Measurements from ENCODE around the gene NCCRP1.
A peak's percentile ranks its signal among the peaks of the same experiment; 100 is the strongest.

NCCRP1 gene, protein sequence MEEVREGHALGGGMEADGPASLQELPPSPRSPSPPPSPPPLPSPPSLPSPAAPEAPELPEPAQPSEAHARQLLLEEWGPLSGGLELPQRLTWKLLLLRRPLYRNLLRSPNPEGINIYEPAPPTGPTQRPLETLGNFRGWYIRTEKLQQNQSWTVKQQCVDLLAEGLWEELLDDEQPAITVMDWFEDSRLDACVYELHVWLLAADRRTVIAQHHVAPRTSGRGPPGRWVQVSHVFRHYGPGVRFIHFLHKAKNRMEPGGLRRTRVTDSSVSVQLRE

DNA sequence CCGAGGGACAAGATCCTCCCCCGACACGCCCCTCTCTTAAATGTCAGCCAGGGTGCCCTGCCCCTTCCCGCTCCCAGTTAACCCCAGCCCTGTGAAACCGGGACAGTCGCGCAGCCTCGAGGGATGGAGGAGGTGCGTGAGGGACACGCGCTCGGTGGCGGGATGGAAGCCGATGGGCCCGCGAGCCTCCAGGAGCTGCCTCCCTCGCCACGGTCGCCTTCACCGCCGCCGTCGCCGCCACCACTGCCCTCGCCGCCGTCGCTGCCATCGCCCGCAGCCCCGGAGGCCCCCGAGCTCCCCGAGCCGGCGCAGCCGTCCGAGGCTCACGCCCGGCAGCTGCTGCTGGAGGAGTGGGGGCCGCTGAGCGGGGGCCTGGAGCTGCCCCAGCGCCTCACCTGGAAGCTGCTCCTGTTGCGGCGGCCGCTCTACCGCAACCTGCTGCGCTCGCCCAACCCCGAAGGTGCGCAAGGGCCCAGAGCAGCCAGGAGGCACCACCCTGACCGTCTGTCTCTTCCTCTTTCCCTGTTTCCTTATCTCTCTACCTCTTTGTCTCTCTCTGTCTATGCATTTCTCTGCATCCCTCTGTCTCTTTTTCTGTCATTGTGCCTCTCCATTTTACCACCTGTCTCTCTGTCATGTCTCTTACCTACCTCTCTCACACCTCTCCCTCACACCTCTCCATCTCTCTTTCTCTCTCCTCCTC is at the start of gene NCCRP1:
Gene NCCRP1 (plus strand): TSS at position 105 of the 703 bp plus-strand sequence. CDS start 19 bp downstream, at position 124.
- DNase-seq, result no peak

DNA sequence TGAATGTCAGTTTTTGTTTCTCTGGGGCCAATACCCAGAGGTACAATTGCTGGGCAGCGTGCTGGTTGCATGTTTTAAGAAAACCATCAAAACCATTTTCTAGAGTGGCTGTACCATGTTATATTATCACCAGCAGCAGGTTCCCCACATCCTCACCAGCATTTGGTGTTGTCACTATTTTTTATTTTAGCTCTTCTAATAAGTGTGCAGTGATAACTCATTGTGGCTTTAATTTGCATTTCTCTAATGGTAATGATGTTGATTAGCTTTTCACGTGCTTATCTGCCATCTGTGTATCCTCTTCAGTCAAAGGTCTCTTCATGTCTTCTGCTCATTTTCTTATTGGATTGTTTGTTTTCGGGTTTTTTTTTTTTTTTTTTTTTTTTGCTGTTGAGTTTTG is 49.3 kb upstream of the NCCRP1 start:
- DNase-seq, result no peak

DNA sequence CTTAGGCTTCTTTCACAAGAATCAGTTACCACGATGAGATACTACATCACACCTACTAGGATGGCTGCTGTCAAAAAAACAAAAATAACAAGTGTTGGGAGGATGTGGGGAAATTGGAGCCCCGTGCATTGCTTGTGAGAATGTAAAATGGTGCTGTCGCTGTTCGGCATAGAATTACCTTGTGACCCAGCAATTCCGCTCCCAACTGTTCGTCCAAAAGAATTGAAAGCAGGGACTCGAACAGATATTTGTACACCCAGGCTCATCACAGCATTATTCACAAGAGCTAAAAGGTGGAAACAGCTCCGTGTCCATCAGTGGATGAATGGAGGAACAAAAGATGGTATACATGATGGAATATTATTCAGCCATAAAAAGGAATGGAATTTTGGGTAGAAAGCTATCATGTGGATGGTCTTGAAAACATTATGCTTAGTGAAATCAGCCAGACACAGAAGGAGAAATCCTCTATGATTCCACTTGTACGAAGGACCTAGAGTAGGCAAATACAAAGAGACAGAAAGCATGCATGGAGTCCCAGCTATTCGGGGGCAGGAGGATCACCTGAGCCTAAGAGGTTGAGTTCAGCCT is 47.7 kb upstream of the NCCRP1 start:
- DNase-seq, result no peak

DNA sequence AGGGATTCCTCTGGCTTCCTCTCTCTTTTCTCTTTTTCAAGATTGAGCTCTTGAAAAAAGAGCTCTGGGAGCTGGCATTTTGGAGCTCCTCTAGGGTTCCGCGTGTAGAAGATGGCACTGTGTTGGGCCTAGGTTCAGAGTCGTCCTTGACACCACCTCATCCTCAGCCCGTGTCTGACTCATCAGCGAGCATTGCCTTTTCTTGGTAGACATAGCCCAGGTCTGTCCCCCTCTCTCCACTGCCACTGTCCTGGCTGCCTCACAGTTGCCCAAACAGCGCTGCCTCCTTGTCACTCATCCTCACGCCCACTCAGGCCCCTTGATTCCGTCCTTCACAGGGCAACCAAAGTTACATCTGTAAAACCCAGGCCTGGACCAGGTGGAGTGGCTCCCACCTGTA is 46.5 kb upstream of the NCCRP1 start:
- DNase-seq, result no peak

DNA sequence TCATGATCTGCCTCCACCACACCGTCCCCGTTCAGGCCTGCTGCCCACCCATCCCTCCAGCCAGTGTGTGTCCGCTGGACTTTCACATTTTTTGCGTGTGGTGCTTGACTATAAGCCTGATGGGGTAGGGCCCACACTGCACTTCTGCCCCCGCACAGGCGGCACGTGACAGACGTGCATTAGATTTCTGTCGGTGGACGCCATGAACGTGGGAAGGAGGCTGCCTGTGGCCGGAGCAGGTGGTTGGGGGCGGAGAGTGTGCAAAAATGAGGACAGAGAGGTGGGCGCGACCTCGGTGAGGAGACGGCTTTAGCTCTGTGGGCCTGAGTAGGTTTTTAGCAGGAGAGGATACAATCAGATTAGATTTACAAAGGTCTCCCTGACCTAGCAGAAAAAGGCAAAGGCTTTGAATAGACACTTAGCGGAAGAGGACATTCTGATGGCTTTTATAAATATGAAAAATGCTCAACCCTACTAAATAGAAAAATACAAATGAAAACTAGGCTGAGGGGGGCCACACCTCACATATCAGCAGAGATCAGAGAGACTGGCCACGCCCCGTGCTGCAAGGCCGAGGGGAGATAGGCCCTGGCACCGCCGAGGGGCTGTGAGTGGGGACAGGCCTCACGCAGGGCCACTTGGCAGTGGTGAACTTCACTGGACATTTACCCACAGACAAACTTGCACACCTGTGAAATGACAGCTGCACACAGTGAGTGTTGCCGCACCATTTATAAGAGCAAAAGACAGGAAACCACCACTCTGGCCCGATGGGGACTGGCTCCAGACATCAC is 45.8 kb upstream of the NCCRP1 start:
- DNase-seq, result no peak

DNA sequence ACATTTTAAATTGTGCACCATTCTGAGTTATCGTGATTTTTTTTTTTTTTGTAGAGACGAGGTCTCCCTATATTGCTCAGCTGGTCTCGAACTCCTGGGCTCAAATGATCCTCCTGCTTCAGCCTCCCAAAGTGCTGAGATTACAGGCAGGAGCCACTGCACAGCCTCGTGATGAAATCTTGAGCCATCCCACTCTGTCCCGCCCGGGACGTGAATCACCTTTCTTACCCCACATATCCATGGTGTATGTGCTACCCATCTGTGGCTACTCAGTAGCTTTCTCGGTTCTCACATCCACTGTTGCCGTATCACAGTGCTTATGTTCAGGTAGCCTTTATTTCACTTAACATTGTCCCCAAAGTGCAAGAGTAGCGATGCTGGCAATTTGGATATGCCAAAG is 44.7 kb upstream of the NCCRP1 start:
- no peak for DNase-seq

DNA sequence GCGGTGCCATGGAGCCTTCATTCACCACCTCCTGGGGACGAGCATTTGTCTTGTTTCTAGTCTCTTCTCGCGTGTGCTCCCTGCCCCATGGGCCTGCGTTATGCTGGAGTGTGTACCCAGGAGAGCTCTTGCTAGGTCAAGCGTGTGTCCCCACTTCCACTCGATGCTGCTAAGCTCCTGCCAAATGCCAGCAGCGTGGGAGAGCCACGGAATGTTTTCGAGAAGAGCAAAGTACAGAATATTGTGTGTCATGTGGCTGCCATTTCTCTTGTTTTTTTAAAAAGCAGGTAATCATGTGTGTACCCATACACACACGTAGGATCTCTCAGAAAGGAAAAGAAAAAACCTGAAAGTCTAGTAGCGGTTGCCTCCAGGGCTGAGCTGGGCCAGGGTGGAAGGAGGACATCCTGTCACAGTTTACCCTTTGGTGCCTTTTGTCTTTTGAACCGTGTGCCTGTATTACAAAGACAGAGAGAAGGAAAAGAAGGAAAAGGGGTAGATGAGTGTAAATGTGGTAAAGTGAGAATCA is 42.6 kb upstream of the NCCRP1 start:
- no peak for DNase-seq

DNA sequence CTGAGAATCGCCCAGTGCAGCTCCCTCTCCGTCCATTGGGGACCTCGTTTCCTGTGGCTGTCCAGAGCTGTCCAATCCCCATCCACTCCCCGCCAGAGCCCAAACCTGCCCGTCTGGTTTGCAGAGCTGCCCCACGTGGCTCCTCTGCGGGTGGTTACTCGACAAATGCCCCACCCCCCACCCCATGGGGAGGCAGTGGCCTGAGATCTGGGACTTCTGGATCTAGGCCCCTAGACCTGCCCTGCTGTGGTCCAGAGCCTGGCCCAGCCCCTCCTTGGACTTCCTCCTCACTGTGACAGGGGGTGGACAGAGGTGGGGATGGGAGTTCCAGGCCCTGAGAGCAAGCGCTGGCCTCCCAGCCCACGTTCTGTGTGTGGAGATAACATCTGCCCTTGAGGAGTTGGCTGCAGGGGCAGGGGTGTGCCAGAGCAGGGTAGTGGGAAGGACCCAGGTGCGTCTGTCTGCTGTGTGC is 42.1 kb upstream of the NCCRP1 start:
- peak; percentile 36 for DNase-seq

DNA sequence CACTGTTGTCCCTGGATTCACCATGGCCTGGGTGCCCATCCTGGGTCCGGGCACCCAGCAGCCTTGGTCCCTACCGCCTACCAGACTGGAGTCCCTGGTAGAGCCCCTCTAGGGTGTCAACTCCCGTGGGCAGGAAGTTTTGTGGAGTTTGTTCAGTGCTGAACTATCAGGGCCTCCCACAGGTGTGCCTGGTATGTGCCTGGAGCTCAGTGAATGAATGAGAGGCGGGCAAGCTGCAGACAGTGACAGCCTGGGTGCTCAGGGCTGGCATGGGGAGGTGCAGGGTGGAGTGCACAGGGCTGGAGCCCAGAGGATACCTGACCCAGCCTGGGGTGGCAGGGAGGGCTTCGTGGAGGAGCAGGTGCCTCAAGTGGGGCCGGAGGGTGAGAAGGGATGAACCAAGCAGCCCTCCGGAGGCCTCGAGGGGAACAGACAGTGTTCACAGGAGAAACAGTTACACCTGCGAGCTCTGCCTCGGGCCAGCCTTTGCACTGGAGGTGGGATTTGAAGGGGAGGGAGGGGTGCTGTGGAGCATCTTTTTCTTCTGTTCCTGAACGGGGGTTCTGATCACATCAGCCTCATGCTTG is 41.6 kb upstream of the NCCRP1 start:
- no peak for DNase-seq

DNA sequence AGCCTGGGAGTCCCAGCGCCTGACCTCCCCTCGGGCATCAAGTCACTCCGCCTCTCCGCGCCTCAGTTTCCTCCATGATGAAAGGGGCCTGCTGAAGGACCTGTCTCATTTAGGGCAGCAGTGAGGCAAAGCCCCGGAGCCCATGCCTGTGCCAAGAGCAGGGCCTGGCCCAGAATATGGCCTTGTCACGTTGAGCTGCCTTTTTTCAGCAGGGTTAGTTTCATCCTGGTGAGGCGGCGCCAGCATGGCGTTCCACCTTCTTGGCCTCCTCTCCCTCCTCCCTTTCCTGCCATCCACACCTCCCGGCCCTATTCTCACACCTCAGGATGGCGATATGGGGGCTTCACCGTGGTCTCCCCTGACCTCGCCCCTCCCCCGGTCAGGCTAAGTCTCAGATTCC is 41.0 kb upstream of the NCCRP1 start:
- no peak for DNase-seq

DNA sequence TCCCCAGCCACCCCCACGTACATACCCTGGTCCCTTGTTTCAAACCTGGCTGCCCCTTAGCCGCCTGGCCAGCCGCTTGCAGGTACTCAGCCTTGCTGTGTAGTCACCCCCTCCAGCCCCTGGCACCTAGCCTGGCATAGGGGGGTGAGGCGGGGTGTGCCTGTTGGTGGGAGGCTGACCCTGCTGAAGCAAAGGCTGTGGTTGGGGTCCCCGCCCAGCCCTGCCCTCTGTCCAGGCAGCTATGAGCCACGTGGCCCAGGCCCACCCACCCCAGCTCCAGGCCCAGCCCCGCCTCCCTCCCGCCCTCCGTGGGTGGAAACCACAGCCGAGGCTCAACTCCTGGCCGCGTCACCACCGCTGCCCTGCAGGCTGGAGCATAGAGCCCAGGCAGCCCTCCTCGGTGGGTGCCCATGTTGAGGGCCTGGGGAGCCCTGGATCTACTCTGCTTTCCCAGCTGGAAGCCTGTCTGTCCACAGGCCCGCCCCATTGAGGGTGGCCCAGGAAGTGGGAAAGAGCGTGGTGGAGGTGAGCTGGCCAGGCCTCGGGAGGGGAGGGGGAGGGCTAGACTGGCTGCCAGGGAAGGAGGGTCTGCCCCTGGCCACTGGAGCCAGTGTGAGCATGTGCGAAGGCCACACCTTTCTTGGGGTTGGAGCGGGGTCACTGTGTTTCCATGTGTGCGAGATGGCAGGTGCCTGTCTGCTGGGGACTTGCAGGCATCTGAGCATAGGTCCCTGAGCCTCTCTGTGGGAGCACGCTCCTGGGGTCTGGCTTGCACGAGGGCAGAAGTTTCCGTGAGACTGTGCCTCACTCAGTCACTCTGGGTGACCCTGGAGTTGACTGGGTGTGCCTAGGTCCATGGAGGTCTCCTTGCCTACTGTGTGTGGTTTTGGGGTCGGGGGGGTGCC is 40.2 kb upstream of the NCCRP1 start:
- no peak for DNase-seq

DNA sequence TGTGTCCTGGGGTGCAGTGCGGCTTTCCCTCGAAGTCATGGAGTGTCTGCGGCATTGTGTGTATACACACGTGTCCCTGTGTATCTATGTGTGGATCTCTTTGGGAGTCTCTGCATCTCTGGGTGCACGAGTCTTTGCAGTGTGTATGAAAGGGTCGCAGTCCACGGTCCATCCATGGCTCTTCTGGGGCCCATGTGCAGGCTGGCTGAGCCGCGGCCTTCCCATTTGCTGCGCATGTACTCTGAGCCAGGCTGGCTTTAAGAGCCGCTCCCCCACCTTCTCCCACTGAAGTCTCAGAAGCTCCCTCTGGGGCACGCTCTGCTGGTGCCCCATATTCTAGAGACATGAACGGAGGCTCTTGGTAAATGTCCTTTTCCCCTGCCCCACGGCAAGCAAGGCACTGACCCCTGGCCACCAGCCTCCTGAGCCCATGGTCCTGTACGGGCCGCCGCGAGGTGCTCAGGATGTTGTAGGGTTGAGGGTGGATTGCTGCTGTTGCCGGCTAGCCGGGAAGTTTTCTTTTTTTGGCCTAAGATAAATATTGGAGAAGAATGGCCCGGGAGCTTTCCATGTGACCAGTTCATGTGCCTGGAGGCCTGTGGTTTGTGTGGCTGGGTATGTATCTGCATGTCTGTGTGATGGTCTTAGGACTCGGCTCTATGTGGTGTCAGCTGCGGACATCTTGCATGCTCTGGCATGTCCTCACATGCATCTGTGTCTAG is 39.3 kb upstream of the NCCRP1 start:
- DNase-seq, result no peak

DNA sequence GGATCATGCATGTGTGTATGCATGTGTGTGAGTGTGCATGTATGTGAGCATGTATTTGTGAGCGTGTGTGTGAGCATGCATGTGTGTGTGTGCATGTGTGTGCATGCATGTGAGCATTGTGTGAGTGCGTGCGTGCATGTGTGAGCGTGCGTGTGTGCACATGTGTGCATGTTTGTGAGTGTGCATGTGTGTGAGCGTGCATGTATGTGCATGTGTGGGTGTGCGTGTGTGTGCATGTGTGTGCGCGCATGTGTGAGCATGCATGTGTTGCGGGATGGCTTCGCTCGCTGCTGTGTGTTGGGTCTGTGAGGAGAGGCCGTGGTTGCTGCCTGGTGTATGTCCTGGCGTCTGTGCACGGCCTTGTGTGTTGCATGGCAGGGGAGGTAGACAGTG is 38.8 kb upstream of the NCCRP1 start:
- no peak for DNase-seq

DNA sequence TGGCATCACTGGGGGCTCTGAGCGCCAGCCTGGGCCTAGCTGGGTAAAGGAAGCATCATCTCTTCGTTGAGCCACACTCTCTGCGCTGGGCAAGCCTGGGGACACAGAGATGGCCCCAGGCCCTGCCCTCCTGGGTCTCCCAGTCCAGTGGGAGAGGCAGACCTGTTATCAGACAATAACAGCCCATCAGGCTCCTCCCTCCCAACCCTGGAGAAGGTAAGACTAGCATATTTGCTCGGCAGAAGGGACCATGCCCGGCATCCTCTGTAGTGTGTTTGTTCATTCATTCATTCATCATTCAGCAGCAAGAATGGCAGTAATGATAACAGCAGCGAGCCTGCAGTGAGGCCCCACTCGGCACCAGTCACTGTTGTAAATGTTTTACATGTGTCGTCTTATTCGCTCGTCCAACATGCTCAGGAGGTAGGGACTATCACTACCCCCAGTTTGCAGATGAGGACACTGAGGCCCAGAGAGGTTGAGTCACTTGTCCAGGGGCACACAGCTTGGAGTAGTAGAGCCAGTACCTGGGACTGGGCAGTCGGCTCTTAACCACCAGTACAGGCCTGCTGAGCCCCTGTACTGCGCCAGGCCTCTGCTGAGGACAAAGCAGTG is 38.0 kb upstream of the NCCRP1 start:
- DNase-seq, result no peak

DNA sequence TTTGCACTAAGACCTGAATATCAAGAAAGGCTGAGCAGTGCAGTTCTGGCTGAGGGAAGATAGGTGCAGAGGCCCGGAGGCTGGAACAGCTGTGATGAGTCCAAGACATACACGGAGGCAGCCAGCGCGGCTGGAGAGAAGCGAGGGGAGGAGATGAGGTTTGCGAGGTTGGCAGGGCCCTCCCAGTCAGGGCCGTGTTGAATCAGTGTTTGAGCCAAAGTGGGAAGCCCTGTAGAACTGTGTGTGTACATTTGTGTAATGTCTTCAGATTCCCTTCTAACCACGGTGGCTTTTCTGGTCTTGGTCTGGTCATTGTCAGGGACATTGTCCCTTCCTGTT is 36.3 kb upstream of the NCCRP1 start:
- DNase-seq, result no peak

DNA sequence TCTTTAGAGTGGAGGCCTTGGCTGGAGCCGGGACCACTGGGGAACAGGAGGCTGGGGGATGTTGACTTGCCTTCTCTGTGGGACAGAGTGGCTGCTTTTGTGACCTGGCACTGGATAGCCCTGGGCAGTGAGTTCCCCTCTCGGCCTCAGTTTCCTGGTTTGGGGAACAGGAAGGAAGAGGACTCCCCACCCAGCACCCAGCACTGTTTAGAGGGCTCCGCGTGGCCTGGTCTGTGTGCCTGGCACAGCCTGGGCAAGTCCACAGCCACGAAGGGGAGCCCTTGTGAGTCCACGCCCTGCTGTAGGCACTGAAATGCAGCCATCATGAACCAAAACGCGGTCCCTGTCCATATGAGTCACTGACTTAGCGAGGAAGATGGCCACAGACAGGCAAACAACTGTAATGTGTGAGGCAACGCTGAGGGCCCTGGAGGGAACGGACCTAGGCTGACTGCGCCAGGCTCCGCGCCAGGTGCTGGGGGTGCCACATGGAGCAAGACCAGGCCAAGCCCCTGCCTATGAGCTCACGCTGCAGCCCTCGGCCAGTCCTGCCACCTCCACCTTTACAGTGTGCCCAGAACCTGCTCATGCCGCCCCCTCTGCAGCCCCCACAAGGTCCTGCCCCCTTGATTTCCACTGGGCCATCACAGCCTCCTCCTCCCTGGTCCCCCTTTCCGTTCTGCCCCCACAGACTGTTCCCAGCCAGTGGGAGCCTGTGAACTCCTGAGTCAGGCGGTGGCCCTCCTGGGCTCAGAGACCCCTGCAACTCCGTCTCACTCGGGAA is 35.7 kb upstream of the NCCRP1 start:
- no peak for DNase-seq

DNA sequence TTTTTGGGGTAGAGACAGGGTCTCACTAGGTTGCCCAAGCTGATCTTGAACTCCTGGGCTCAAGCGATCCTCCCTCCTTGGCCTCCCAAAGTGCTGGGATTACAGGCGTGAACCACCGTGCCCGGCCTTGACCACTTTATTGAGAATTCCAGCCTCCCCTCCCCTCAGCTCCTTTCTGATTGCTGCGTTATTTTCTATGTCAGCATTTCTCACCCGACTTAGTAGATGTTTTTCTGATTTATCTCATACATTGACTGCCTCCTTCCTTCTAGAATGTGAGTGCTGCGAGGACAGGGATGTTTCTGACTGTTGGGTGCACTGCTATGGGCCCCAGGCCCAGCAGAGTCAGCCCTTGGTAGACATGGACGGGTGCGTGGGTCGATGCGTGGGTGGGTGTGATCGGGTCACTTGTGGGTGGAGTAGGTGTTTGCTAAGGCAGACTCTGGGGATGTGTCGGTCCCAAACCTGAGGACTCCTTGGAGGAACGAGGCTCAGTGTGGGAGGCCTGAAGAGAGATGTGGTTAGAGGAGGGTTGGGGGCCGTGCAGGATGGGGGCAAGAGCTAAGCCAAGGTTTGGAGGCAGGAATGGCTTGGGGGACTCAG is 34.2 kb upstream of the NCCRP1 start:
- no peak for DNase-seq

DNA sequence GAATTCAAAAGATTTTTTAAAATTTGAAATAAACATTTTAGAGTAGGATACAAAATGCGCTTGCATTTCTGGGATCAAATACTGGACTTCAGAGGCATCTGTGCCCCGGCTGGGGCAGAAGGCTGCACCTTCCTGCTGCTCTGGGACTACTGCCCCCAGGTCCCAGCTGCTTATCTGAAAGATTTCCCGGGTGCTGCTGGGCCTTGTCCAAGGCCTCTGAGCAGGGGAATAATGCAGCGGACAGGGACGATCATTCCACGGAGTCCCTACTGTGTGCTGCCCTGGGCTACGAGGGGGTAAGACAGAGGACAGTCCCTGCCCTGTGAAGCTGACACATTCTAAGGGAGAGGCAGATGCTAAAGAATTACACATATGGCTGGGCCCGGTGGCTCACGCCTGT is 33.1 kb upstream of the NCCRP1 start:
- no peak for DNase-seq

DNA sequence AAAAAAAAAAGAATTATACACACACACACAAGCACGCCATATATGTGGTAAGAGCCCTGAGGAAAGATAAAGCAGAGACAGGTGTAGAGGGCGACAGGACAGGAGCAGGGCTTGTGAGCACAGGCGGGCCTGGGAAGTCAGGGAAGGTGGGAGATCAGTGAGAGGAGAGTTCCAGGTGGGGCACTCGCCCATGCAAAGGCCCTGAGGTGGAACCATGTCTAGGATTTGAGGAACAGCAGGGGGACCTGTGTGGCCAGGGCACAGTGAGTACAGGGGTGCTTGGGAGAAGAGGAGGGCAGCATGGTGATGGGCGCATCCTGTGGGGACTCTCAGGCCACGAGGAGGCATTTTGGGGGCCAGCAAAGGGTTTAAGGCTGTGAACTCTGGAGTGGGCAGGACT is 32.5 kb upstream of the NCCRP1 start:
- no peak for DNase-seq
